Caco-2 (cell line): Measurements from ENCODE around the gene TEAD1. TPM values are rescaled to one million over a fixed set of nuclear protein-coding genes. Genes with fewer than 3 reads are reported as not detected.

Source experiments
- BruUV-seq: library from RNA; stranded (reverse); fragments of 400-500 nt; replicated peaks from 2 replicates; lab custom pipeline; 2021; lab: Mats Ljungman, UMichigan
- CTCF ChIA-PET: fragments of 300-600 bp; sonication (Branson Sonifier 250); formaldehyde crosslinking; loops from one replicate; lab custom pipeline; 2022; ENCODE audit warnings: antibody characterized with exemption; lab: Charles Lee
- POLR2A ChIA-PET: fragments of 300-600 bp; sonication (Branson Sonifier 250); formaldehyde crosslinking; loops from one replicate; lab custom pipeline; 2022; ENCODE audit warnings: antibody characterized with exemption; lab: Charles Lee
- DNase-seq, 2 experiments: peaks; one replicate each; pipeline versions ENCODE4 v3.0.0 to v3.0.0-alpha.2; 2020 to 2022
- H3K27me3 ChIP-seq: replicated peaks from 2 replicates; pipeline ENCODE4 v1.6.0; 2011; ENCODE audit warnings: low read length; ENCODE audit not compliant: control insufficient read depth, insufficient read depth
- H3K36me3 ChIP-seq: 2 replicates; pipeline ENCODE4 v1.5.1; 2011; ENCODE audit warnings: low read length; ENCODE audit not compliant: control insufficient read depth, insufficient read depth
- H3K4me1 ChIP-seq: fragments of 250-450 bp; sonication (Bioruptor Pico); 2 replicates; pipeline ENCODE4 v1.5.1; 2020; ENCODE audit warnings: mild to moderate bottlenecking
- H3K4me3 ChIP-seq: 2 replicates; pipeline ENCODE4 v1.5.1; 2011; ENCODE audit warnings: low read depth, mild to moderate bottlenecking, control low read depth, low read length
- H3K9me3 ChIP-seq: fragments of 250-450 bp; sonication (Bioruptor Pico); 2 replicates; pipeline ENCODE4 v1.5.1; 2020; ENCODE audit warnings: mild to moderate bottlenecking, moderate library complexity
- H3K27ac Mint-ChIP-seq: one replicate; pipeline ENCODE4 v1.8.0; 2022; ENCODE audit warnings: mixed read lengths; ENCODE audit not compliant: unreplicated experiment
- H3K27me3 Mint-ChIP-seq: one replicate; pipeline ENCODE4 v1.8.0; 2022; ENCODE audit warnings: mixed read lengths; ENCODE audit not compliant: insufficient read depth, unreplicated experiment
- H3K36me3 Mint-ChIP-seq: one replicate; pipeline ENCODE4 v1.8.0; 2022; ENCODE audit warnings: mild to moderate bottlenecking, mixed read lengths; ENCODE audit not compliant: insufficient read depth, unreplicated experiment
- H3K4me1 Mint-ChIP-seq: one replicate; pipeline ENCODE4 v1.8.0; 2022; ENCODE audit warnings: low read depth, mixed read lengths; ENCODE audit not compliant: unreplicated experiment
- H3K4me3 Mint-ChIP-seq: one replicate; pipeline ENCODE4 v1.8.0; 2022; ENCODE audit warnings: mild to moderate bottlenecking, moderate library complexity, mixed read lengths; ENCODE audit not compliant: unreplicated experiment
- H3K9me3 Mint-ChIP-seq: one replicate; pipeline ENCODE4 v1.8.0; 2022; ENCODE audit warnings: mixed read lengths; ENCODE audit not compliant: unreplicated experiment
- CTCF ChIP-seq, 2 experiments: fragments of 200-600 bp in 1 of 2; IDR thresholded peaks; 1 replicate in 1 of 2; 2 replicates in 1 of 2; pipeline versions ENCODE4 v1.5.1 to v1.8.0; 2011 to 2022; ENCODE audit warnings: antibody characterized with exemption in 1 of 2, control low read depth in 1 of 2, inconsistent platforms in 1 of 2, low read depth in 1 of 2, low read length in 1 of 2, mild to moderate bottlenecking in 1 of 2, moderate library complexity in 1 of 2; ENCODE audit not compliant: insufficient read depth in 1 of 2, severe bottlenecking in 1 of 2, unreplicated experiment in 1 of 2
- intact Hi-C: fragments of 100-400 bp; cut with micrococcal nuclease; formaldehyde crosslinking; loops from one replicate; pipeline ENCODE4 v1.10.0; 2022; ENCODE audit not compliant: unreplicated experiment
- total RNA-seq: library from RNA; stranded (reverse); gene quantifications from 2 replicates; pipeline ENCODE4 v1.2.3, GENCODE V29; 2022

TEAD1 gene
- total RNA-seq, 1 experiment from 2014 or later = 144 TPM

DNA sequence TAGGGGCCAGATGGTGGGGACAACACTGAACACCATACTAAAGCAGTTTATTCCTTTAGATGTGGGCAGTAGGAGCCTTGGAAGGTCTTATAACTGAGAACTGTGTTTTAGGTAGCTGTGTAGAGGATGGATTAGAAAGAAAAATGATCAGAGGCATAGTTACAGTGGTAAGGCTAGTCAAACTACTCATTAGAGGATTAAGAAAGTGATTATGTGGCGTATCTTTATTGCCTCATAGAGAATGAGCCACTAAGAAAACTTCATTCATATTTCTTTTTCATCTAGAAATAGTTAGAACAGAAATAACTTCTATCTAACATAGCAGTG lies 179.1 kb downstream of the TEAD1 start:
- intact Hi-C loops = loop anchor here (1.0 kb wide), 1 partner anchor 51 kb away; no protein-coding TSS in a partner anchor
- Mint-ChIP-seq H3K4me3 (peak overlapping the region; percentile 35), H3K36me3 (peaks cover 56% of the 10 kb centered on the region), H3K27ac (peak overlapping the region; percentile 91), H3K4me1 (peaks cover 35% of the 10 kb centered on the region), H3K9me3 (no peaks in the 10 kb centered on the region), H3K27me3 (no peaks in the 10 kb centered on the region)
- no peak for TF ChIP-seq CTCF (IDR thresholded peaks at IDR 0.05; ENCODE audit: insufficient read depth in 1 of 2, low read depth in 1 of 2, low read length in 1 of 2, severe bottlenecking in 1 of 2, unreplicated experiment in 1 of 2)
- BruUV-seq = no TSS peak
- Histone ChIP-seq H3K4me3 (no peak overlapping the region), H3K4me1 (peaks cover 42% of the 10 kb centered on the region), H3K36me3 (no peaks in the 10 kb centered on the region), H3K9me3 (no peaks in the 10 kb centered on the region), H3K27me3 (no peaks in the 10 kb centered on the region)
- ChIA-PET CTCF (no interaction called here), POLR2A (no interaction called here)
- DNase-seq = no peak

GRCh38 chr11:12853652-12854296 lies 179.6 kb downstream of the TEAD1 start:
- no peaks in the 10 kb centered on the region for H3K27me3 ChIP-seq
- ChIA-PET POLR2A (interaction anchor here (0.6 kb wide), 1 partner anchor 25 kb away, joined by 3 read pairs; no protein-coding TSS in a partner anchor), CTCF (no interaction called here)
- peaks cover 56% of the 10 kb centered on the region for H3K36me3 Mint-ChIP-seq
- BruUV-seq = TSS peak; percentile 45
- no peaks in the 10 kb centered on the region for H3K9me3 Mint-ChIP-seq
- intact Hi-C loops = loop anchor here (1.0 kb wide), 2 partner anchors 7 to 51 kb away; no protein-coding TSS in a partner anchor
- peak overlapping the region; percentile 91 for H3K27ac Mint-ChIP-seq
- H3K4me1 Mint-ChIP-seq = peaks cover 35% of the 10 kb centered on the region
- H3K4me3 ChIP-seq = no peak overlapping the region
- DNase-seq = peak; percentile 57 to 61
- no peaks in the 10 kb centered on the region for H3K36me3 ChIP-seq
- no peak for TF ChIP-seq CTCF (IDR thresholded peaks at IDR 0.05; ENCODE audit: insufficient read depth in 1 of 2, low read depth in 1 of 2, low read length in 1 of 2, severe bottlenecking in 1 of 2, unreplicated experiment in 1 of 2)
- peak overlapping the region; percentile 35 for H3K4me3 Mint-ChIP-seq
- no peaks in the 10 kb centered on the region for H3K9me3 ChIP-seq
- peaks cover 42% of the 10 kb centered on the region for H3K4me1 ChIP-seq
- no peaks in the 10 kb centered on the region for H3K27me3 Mint-ChIP-seq

GRCh38 chr11:12854297-12854661 lies 180.1 kb downstream of the TEAD1 start:
- Histone ChIP-seq H3K36me3 (no peaks in the 10 kb centered on the region), H3K27me3 (no peaks in the 10 kb centered on the region), H3K4me3 (no peak overlapping the region), H3K9me3 (no peaks in the 10 kb centered on the region), H3K4me1 (peaks cover 42% of the 10 kb centered on the region)
- H3K4me1 Mint-ChIP-seq = peaks cover 36% of the 10 kb centered on the region
- intact Hi-C loops = loop anchor here (1.0 kb wide), 1 partner anchor 8 kb away; no protein-coding TSS in a partner anchor
- H3K27me3 Mint-ChIP-seq = no peaks in the 10 kb centered on the region
- POLR2A ChIA-PET = interaction anchor here (0.5 to 0.6 kb wide), 2 partner anchors 10 to 26 kb away, joined by 3 read pairs; no protein-coding TSS in a partner anchor
- no peak for TF ChIP-seq CTCF (IDR thresholded peaks at IDR 0.05; ENCODE audit: insufficient read depth in 1 of 2, low read depth in 1 of 2, low read length in 1 of 2, severe bottlenecking in 1 of 2, unreplicated experiment in 1 of 2)
- BruUV-seq = no TSS peak
- peaks cover 52% of the 10 kb centered on the region for H3K36me3 Mint-ChIP-seq
- H3K4me3 Mint-ChIP-seq = peak overlapping the region; percentile 35
- H3K27ac Mint-ChIP-seq = peak overlapping the region; percentile 91
- CTCF ChIA-PET = interaction anchor here (1.4 kb wide), 1 partner anchor 54 kb away, joined by 4 read pairs; no protein-coding TSS in a partner anchor
- no peaks in the 10 kb centered on the region for H3K9me3 Mint-ChIP-seq
- DNase-seq = no peak
